GM19438 (cell line): ENCODE results near the gene KRTAP5-6.

Source experiments
- ATAC-seq: cut with Tn5 transposase; IDR thresholded peaks from one replicate; pipeline ENCODE4 v1.9.1; 2021; ENCODE audit warnings: low read depth; ENCODE audit not compliant: unreplicated experiment

The KRTAP5-6 gene

GRCh38 chr11:1701091-1701807, 4.3 kb downstream of the KRTAP5-6 start:
- ATAC-seq: no peak

- no peak for ATAC-seq
Observed at GRCh38 chr11:1702506-1702905, 5.5 kb downstream of the KRTAP5-6 start.

- ATAC-seq: no peak
Observed at GRCh38 chr11:1703146-1703545, 6.2 kb downstream of the KRTAP5-6 start.

- no peak for ATAC-seq
Observed at GRCh38 chr11:1705126-1706052, 8.4 kb downstream of the KRTAP5-6 start.

- ATAC-seq: no peak
Observed at GRCh38 chr11:1706634-1707400, 9.8 kb downstream of the KRTAP5-6 start.

GRCh38 chr11:1707751-1708150, 10.8 kb downstream of the KRTAP5-6 start:
- ATAC-seq: no peak

- no peak for ATAC-seq
Observed at GRCh38 chr11:1708716-1709115, 11.7 kb downstream of the KRTAP5-6 start.

- no peak for ATAC-seq
Observed at GRCh38 chr11:1714908-1715885, 18.2 kb downstream of the KRTAP5-6 start.

- no peak for ATAC-seq
Observed at GRCh38 chr11:1717745-1718144, 20.8 kb downstream of the KRTAP5-6 start.

GRCh38 chr11:1718326-1718725, 21.3 kb downstream of the KRTAP5-6 start:
- ATAC-seq: no peak

GRCh38 chr11:1719781-1720180, 22.8 kb downstream of the KRTAP5-6 start:
- no peak for ATAC-seq

- no peak for ATAC-seq
Observed at GRCh38 chr11:1727096-1727690, 30.2 kb downstream of the KRTAP5-6 start.

GRCh38 chr11:1727861-1728260, 30.9 kb downstream of the KRTAP5-6 start:
- ATAC-seq: no peak

GRCh38 chr11:1728301-1728700, 31.3 kb downstream of the KRTAP5-6 start:
- no peak for ATAC-seq

- no peak for ATAC-seq
Observed at GRCh38 chr11:1728931-1729691, 32.1 kb downstream of the KRTAP5-6 start.

- ATAC-seq: no peak
Observed at GRCh38 chr11:1729692-1730011, 32.7 kb downstream of the KRTAP5-6 start.

GRCh38 chr11:1730059-1730629, 33.1 kb downstream of the KRTAP5-6 start:
- ATAC-seq: no peak

- ATAC-seq: no peak
Observed at GRCh38 chr11:1731451-1732059, 34.6 kb downstream of the KRTAP5-6 start.
